Measurements from ENCODE around the gene RAB22A.
A peak's percentile ranks its signal among the peaks of the same experiment; 100 is the strongest.
"Not testable (repeated sequence)": the region's sequence is repeated elsewhere in the genome, so short reads cannot be mapped to it uniquely, and the experiment has no call there.

Gene RAB22A

GRCh38 chr20:58352468-58352867 lies 43.0 kb downstream of the RAB22A start:
- no peak for FAIRE-seq

DNA sequence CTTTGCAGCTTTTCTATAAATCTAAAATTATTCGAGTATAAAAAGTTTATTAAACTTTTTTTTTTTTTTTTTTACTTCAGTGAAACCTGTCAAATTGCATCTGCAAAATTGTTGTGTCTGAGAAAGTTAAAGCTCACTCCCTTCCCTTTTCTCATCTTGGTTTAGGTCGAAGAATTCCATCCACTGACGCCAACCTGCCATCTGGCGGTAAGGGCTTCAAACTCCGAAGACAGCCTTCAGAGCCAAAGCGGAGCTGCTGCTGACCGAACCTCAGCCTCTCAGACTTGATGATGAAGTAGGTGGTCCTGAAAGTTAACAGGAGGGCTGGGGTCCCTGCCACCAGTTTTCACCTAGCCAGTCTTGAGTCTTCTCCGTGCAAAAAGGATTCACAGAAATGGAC lies 49.9 kb downstream of the RAB22A start:
- FAIRE-seq: no peak

DNA sequence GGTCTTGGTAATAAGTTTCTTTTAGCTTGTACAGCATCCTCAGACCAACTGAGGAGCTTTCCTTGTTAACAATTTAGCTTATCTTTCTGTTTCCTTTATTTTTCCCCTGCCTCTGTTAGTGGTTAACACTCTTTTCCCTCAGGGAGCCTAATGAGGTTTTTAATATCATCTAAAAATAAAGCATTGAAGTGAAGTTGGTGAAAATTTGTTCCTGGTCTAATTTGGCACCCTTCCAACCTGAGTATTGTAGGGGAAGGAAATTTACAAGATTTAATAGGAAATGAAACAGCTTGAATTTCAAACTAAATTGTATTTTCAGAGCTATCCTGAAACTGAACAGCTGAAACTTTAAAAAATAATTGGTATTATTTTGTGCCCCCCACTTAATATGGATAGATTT lies 51.4 kb downstream of the RAB22A start:
- peak; percentile 65 for FAIRE-seq

GRCh38 chr20:58361481-58362205 lies 52.1 kb downstream of the RAB22A start:
- FAIRE-seq: no peak

- FAIRE-seq: no peak
Measured at GRCh38 chr20:58362206-58362516, 52.6 kb downstream of the RAB22A start.

DNA sequence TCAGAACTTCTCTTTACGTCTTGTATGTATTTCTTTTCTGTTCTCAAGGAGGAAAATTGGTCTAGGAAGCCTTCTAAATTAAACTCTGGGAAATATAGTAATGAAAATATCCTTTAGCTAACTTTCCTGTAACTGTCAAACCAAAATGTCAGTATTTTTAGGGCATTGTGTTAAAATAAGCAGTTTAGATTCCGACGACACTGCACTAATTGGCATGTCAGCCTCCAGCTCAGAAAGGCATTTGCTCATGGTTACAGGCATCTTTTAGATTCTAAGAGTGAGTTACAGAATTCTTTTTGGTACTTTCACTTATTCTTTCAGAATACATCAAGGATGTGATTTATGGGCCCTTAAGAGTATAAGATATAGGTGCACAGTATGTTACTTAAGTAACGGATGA lies 53.5 kb downstream of the RAB22A start:
- no peak for FAIRE-seq

DNA sequence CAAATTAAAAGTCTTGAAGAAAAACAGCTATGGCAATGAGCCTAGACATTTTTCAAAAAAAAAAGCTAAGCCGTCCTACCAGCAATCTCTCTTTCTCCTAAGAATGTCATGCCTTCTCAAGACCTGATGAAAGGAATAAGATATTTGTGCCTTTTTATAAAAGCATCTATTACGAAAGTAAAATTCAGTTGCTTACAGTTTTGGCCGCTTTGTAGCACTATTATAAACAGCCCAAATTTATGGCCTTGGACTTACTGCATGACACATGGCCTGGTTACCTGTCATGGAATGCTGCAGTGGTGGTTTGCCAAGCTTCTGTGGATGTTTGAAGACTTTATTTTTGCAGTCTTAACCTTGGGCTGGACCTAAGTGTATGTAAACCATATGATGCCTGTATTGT lies 57.4 kb downstream of the RAB22A start:
- no peak for FAIRE-seq

DNA sequence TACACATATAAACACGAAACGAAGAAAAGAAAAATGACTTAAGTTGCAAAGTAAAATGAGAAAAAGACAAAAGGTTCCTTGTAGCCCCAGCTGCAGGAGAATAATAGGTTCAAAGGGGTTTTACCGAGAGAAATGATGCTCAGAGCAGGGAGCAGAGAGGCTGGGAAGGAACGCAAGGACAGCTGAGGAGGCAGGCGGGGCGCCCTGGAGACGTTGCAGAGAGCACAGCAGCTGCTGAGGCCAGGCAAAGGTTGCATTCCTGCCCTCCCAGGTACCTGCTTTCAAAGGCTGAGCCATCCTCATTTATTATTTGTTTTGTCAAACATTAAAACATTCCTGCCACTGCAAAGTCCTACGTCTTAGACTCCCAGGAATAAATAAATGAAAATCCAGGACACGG lies 63.3 kb downstream of the RAB22A start:
- no peak for FAIRE-seq

GRCh38 chr20:58373296-58373695 lies 63.8 kb downstream of the RAB22A start:
- not testable (repeated sequence) for FAIRE-seq

GRCh38 chr20:58374027-58374850 lies 64.7 kb downstream of the RAB22A start:
- no peak for FAIRE-seq

DNA sequence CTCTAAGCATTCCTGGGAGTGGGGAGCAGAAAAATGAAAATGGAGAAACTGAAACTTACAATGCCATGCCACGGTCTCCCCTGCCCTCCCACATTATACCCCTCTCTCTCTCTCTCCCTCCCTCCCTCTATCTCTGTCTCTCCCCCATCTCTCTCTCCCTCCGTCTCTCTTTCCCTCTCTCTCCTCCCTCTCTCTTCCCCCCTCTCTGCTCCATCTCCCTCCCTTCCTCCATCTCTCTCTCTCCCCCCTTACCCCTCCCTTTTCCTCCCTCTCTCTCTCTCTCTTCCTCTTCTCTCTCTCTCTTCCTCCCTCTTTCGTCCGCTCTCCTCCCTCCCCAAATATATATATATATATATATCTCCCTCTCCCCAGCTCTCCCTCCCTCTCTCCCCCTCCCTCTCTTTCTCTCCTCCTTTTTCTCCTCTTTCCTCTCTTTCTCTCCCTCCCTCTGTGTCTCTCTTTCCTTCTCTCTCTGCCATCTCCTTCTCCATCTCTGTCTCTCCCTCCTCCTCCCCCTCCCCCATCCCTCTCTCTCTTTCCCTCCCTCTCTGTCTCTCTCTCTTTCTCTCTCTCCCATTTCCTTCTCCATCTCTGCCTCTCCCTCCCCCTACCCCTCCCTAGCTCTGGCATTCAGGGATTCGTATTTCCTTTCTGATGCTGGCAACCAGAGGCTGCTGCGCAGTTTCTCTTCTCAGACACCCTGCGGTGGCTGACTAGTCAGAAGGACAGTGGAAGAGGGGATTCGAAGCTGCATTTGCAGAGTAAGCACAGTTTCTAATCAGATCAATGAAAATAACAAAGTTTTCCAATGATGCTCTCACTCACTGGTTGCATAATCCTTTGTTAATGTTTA lies 65.6 kb downstream of the RAB22A start:
- no peak for FAIRE-seq

- no peak for FAIRE-seq
Measured at GRCh38 chr20:58375759-58376352, 66.3 kb downstream of the RAB22A start.

DNA sequence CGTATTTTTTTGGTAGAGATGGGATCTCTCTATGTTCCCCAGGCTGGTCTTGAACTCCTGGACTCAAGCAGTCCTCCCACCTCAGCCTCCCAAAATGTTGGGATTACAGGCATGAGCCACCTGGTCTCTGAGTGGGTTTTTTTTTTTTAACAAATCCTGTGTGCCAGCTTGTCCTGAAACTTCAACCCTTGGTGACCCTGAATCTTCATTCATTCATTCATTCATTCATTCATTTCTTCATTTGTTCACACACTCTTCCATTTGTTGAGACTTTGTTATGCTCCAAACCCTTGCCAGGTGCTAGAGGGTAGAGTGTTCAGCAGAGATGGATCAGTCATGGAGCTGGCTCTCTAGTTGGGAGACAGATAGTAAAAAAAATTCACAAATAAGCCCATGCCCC lies 67.5 kb downstream of the RAB22A start:
- no peak for FAIRE-seq

GRCh38 chr20:58377766-58378401 lies 68.4 kb downstream of the RAB22A start:
- no peak for FAIRE-seq

DNA sequence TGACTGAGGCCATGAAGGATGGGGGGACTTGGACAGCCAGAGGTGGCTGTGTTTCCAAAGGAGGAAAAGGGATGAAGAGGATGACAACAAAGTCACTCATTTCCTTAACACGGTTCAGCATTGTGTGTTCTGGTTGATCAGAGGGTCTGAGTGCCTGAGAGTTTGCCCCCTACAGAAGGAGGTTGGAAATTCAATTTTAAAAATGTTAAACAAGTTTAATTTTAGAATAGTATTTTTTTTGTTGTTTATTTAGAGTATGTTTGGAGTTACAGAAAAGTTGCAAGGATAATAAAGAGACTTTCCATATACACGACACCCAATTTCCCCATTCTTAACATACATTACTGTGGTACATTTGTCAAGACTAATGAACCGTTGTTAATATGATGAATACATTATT lies 69.2 kb downstream of the RAB22A start:
- FAIRE-seq: no peak

DNA sequence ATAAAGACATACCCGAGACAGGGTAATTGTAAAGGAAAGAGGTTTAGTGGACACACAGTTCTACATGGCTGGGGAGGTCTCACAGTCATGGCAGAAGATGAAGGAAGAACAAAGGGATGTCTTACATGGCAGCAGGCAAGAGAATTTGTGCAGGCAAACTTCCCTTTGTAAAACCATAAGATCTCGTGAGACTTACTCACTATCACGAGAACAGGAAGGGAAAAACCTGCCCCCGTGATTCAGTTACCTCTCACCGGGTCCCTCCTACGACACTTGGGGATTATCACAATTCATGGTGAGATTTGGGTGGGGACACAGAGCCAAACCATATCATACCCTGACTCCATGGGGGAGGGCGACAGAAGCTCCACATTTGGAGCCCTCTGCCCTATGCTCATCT lies 72.1 kb downstream of the RAB22A start:
- no peak for FAIRE-seq

DNA sequence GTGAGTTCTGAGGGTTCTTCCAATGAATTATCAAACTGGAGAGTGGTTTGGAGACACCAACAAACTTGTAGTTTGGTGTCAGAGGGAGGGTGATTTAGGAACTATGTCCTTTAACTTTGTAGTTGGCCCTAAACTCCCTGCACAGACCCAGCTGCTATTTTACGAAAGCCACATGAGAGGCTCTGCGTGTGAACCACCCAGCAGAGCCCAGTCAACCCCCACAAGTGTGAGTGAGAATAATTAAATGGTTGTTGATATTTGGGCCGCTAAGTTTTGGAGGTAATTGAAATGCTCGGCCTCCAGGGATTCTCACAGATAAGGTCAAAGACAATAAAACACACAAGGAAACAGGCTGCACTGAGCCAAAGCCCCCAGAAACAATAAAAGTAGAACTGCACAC lies 72.6 kb downstream of the RAB22A start:
- no peak for FAIRE-seq

DNA sequence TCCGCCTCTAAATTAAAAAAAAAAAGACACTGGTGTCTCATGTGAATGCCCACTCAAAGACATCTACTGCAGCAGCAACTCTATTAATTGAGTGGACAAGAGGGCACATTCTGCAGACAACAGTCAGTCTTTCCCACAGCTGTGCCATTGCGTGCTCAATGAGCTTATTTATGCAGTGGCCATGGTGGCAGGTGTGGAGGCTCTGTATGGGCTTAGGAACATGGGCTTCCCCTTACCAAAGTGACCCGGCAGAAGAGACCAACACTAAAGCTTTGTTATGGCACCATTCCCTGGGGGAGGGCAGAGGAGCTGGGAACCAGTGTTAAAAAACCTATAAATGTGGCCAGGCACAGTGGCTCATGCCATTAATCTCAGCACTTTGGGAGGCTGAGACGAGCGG lies 75.3 kb downstream of the RAB22A start:
- FAIRE-seq: no peak

DNA sequence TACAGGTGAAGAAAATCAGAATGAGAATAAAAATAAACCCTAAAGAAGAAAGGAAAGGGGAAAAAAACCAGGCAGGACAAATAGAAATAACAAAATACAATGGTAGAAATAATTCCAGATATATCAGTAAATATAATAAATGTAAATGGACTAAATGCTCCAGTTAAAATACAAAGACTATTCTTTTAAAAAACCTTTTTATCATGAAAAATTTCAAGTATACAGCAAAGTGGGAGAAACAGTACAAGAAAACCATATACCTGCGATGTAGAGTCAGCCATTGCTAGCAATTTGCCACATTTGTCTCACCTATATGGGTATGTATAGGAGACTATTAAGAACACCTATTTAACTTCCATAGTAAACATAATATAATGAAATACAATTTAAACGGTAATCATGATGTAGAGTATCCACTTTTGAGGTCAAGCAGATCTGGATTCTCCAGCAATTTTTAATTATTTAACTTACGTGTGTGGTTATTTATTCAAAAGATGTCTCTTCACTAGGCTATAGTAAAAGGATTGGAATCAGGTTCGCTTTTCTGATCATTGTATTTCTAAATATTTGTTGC lies 78.6 kb downstream of the RAB22A start:
- no peak for FAIRE-seq

DNA sequence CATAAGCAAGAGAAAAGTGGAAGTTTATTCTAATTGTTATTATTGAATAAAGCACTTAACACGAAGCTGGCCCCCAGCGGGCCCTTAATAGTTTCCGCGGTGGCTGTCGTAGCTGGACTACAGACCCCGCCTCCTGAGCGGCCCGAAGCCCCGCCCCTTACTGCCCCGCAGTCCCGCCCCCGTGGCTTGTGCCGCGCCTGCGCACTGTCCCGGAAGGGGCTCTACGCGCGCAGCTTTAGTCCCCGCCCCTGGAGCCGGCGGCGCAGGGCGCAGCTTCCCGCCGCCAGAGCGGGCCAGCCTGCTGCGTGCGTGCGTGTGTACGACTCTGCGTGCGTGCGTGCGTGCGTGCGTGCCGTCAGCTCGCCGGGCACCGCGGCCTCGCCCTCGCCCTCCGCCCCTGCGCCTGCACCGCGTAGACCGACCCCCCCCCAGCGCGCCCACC lies 79.4 kb downstream of the RAB22A start, which contains the start of gene VAPB:
TSS of gene VAPB (plus strand) at position 348 of the 442 bp plus-strand sequence. CDS start 231 bp downstream, outside the sequence.
- no peak for FAIRE-seq

- FAIRE-seq: no peak
Measured at GRCh38 chr20:58389324-58389967, 79.9 kb downstream of the RAB22A start.
